Right lobe of liver (tissue), 4 donors: ENCODE results near the gene C9orf50.

ENCODE experiments used
- POLR2A ChIP-seq: fragments of 450-650 bp; IDR thresholded peaks from one replicate; pipeline ENCODE4 v1.6.1; 2017; ENCODE audit warnings: antibody characterized with exemption, mild to moderate bottlenecking
- TF ChIP-seq, protein P1 (sequence below), 4 donors: fragments of 200-600 bp in 3 of 4; fragments of 450-650 bp in 1 of 4; IDR thresholded peaks; one replicate each; pipeline versions ENCODE4 v1.5.1 to v1.8.0; 2016 to 2022; ENCODE audit warnings: antibody characterized with exemption in 4 of 4, mild to moderate bottlenecking in 2 of 4
- donor health status: DM: no; HTN: no; CAD: no.
- donor health status: DM: no; HTN: no; CAD: no.
- donor health status: DM: no; HTN: yes; CAD: no.

DNA sequence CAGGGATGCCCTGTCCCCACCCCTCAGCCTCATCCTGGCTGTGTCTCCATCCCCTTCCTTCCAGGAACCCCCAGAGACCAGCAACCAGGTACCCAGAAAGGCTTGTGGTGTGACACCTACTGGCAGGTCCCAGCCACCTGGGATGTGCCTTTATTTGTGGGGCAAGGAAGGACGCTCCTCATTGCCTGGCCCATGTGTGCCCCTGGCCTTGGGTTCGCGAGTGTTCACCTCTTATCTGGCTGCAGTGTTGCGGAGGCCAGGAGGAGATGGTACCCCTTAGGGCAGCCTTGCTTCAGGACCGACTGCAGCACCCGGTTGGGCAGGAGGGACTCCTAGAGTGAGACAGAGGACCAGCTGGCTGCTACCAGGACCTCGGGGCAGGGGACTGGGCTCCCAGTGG lies 8.8 kb downstream of the C9orf50 start:
- TF ChIP-seq, protein P1, sequence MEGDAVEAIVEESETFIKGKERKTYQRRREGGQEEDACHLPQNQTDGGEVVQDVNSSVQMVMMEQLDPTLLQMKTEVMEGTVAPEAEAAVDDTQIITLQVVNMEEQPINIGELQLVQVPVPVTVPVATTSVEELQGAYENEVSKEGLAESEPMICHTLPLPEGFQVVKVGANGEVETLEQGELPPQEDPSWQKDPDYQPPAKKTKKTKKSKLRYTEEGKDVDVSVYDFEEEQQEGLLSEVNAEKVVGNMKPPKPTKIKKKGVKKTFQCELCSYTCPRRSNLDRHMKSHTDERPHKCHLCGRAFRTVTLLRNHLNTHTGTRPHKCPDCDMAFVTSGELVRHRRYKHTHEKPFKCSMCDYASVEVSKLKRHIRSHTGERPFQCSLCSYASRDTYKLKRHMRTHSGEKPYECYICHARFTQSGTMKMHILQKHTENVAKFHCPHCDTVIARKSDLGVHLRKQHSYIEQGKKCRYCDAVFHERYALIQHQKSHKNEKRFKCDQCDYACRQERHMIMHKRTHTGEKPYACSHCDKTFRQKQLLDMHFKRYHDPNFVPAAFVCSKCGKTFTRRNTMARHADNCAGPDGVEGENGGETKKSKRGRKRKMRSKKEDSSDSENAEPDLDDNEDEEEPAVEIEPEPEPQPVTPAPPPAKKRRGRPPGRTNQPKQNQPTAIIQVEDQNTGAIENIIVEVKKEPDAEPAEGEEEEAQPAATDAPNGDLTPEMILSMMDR (IDR thresholded peaks at IDR 0.05): no peak
- no peak for TF ChIP-seq POLR2A
